ENCODE measurements around the gene CACNA1A. TPM values are rescaled to one million over a fixed set of nuclear protein-coding genes. Genes with fewer than 3 reads are reported as not detected.

The CACNA1A gene
- polyA plus RNA-seq, 3 donors = 0.08 to 0.09 TPM; not detected in 1

DNA sequence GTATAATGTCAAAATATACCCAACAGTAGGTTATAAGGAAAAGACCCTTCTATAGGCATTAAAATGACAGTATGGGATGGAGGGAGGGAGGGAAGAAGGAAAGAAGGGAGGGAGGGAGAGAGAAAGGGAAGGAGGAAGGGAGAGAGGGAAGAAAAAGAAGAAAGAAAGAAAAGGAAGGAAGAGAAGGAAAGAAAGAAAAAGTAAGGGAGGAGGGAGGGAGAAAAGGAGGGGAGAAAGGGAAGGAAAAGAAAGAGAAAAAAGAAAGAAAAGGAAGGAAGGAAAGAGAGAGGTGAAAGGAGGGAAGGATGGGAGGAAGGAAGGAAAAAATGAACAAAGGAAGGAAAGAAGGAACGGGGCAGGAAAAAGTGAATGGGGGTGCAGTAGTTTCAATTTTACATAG, 35.3 kb upstream of the CACNA1A start:
- Histone ChIP-seq H3K36me3 (replicated peaks in 1 of 2; ENCODE audit: control insufficient read depth in 1 of 2, insufficient read depth in 2 of 2, low read length in 2 of 2) (no peaks in the 10 kb centered on the region), H3K4me3 (replicated peaks in 1 of 3; ENCODE audit: low read depth in 2 of 3, low read length in 3 of 3) (no peak overlapping the region), H3K27ac (ENCODE audit: low read depth in 1 of 2, low read length in 2 of 2) (no peak overlapping the region), H3K79me2 (ENCODE audit: insufficient read depth, low read length) (no peaks in the 10 kb centered on the region), H3K9ac (ENCODE audit: insufficient read depth, low read length, poor library complexity, severe bottlenecking) (no peak overlapping the region), H3K27me3 (ENCODE audit: control insufficient read depth in 2 of 2, insufficient read depth in 2 of 2, low read length in 2 of 2) (peaks cover 0 to 2% of the 10 kb centered on the region in 2 donors), H3K4me1 (ENCODE audit: control insufficient read depth in 1 of 2, insufficient read depth in 2 of 2, low read length in 2 of 2) (no peaks in the 10 kb centered on the region), H3K9me3 (replicated peaks in 1 of 2; ENCODE audit: control insufficient read depth in 1 of 2, insufficient read depth in 1 of 2, low read length in 2 of 2) (peaks cover 5 to 16% of the 10 kb centered on the region in 2 donors), H4K20me1 (ENCODE audit: insufficient read depth, low read length) (no peaks in the 10 kb centered on the region), H3K4me2 (replicated peaks; ENCODE audit: extremely low read depth, low read length, poor library complexity, severe bottlenecking) (no peak overlapping the region), H2AFZ (ENCODE audit: insufficient read depth, low read depth, low read length, poor library complexity, severe bottlenecking) (no peak overlapping the region)
- Mint-ChIP-seq H3K9me3 (peaks cover 0 to 18% (median 11%) of the 10 kb centered on the region in 7 donors), H3K27ac (no peak overlapping the region), H3K4me1 (no peaks in the 10 kb centered on the region), H3K4me3 (no peak overlapping the region), H3K27me3 (ENCODE audit: low read depth in 3 of 3) (peaks cover 0 to 9% (median 2%) of the 10 kb centered on the region in 3 donors), H3K36me3 (no peaks in the 10 kb centered on the region)
- intact Hi-C loops (cut with micrococcal nuclease) = no loop called here
- TF ChIP-seq, protein P1, sequence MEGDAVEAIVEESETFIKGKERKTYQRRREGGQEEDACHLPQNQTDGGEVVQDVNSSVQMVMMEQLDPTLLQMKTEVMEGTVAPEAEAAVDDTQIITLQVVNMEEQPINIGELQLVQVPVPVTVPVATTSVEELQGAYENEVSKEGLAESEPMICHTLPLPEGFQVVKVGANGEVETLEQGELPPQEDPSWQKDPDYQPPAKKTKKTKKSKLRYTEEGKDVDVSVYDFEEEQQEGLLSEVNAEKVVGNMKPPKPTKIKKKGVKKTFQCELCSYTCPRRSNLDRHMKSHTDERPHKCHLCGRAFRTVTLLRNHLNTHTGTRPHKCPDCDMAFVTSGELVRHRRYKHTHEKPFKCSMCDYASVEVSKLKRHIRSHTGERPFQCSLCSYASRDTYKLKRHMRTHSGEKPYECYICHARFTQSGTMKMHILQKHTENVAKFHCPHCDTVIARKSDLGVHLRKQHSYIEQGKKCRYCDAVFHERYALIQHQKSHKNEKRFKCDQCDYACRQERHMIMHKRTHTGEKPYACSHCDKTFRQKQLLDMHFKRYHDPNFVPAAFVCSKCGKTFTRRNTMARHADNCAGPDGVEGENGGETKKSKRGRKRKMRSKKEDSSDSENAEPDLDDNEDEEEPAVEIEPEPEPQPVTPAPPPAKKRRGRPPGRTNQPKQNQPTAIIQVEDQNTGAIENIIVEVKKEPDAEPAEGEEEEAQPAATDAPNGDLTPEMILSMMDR (IDR thresholded peaks at IDR 0.05) = no peak
- DNase-seq = no peak
- 73% methylated on average over 1 of the region's 1 CpG for WGBS (ENCODE audit: insufficient coverage)

DNA sequence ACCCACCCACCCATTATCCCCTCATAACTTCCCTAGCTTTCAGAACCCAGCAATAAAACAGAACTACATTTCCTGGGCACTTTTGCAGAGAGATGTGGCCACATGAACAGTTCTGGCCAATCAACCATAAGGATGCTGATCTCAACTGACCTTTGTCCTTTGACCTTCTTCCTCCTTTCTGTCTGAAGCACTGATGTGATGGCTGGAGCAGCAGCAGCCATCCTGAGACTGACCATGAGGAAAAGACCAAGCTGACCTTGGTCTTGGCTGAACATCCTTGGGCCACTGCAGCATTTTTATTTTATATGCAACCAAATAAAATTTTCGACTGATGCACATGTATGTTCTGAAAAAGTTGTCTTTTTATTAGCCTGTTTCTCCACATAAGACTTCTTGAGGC, 33.1 kb upstream of the CACNA1A start:
- no peak overlapping the region for H3K27ac ChIP-seq (ENCODE audit: low read depth in 1 of 2, low read length in 2 of 2)
- no peak overlapping the region for H3K27ac Mint-ChIP-seq
- no CpG with 5 or more reads among the region's 1 CpG for WGBS (ENCODE audit: insufficient coverage)
- no peaks in the 10 kb centered on the region for H3K79me2 ChIP-seq (ENCODE audit: insufficient read depth, low read length)
- peaks cover under 1 to 7% of the 10 kb centered on the region in 2 donors for H3K9me3 ChIP-seq (replicated peaks in 1 of 2; ENCODE audit: control insufficient read depth in 1 of 2, insufficient read depth in 1 of 2, low read length in 2 of 2)
- no peak overlapping the region for H3K4me3 Mint-ChIP-seq
- no peaks in the 10 kb centered on the region for H4K20me1 ChIP-seq (ENCODE audit: insufficient read depth, low read length)
- H3K36me3 ChIP-seq (replicated peaks in 1 of 2; ENCODE audit: control insufficient read depth in 1 of 2, insufficient read depth in 2 of 2, low read length in 2 of 2) = no peaks in the 10 kb centered on the region
- no peaks in the 10 kb centered on the region for H3K4me1 Mint-ChIP-seq
- no peak overlapping the region for H3K4me2 ChIP-seq (replicated peaks; ENCODE audit: extremely low read depth, low read length, poor library complexity, severe bottlenecking)
- intact Hi-C loops (cut with micrococcal nuclease) = no loop called here
- H3K27me3 ChIP-seq (ENCODE audit: control insufficient read depth in 2 of 2, insufficient read depth in 2 of 2, low read length in 2 of 2) = no peaks in the 10 kb centered on the region
- no peak overlapping the region for H2AFZ ChIP-seq (ENCODE audit: insufficient read depth, low read depth, low read length, poor library complexity, severe bottlenecking)
- H3K4me1 ChIP-seq (ENCODE audit: control insufficient read depth in 1 of 2, insufficient read depth in 2 of 2, low read length in 2 of 2) = no peaks in the 10 kb centered on the region
- peaks cover 0 to 9% (median 2%) of the 10 kb centered on the region in 3 donors for H3K27me3 Mint-ChIP-seq (ENCODE audit: low read depth in 3 of 3)
- TF ChIP-seq, protein P1 (IDR thresholded peaks at IDR 0.05) = no peak
- no peak overlapping the region for H3K4me3 ChIP-seq (replicated peaks in 1 of 3; ENCODE audit: low read depth in 2 of 3, low read length in 3 of 3)
- no peaks in the 10 kb centered on the region for H3K36me3 Mint-ChIP-seq
- DNase-seq = no peak
- H3K9me3 Mint-ChIP-seq = peaks cover 0 to 18% (median 11%) of the 10 kb centered on the region in 7 donors
- H3K9ac ChIP-seq (ENCODE audit: insufficient read depth, low read length, poor library complexity, severe bottlenecking) = no peak overlapping the region

Data from CD14-positive monocyte (primary cell).